AG04450 (cell line): ENCODE measurements around the gene SPATA1. TPM values are rescaled to one million over a fixed set of nuclear protein-coding genes. Genes with fewer than 3 reads are reported as not detected.

ENCODE experiments used
- CTCF ChIA-PET: fragments of 300-600, 350-600 bp; formaldehyde crosslinking; extraction: SDS; loops from one replicate; lab custom pipeline; 2022; ENCODE audit warnings: antibody characterized with exemption, inconsistent platforms; lab: Charles Lee
- POLR2A ChIA-PET: fragments of 350-600 bp; formaldehyde crosslinking; extraction: SDS; loops from one replicate; lab custom pipeline; 2021; ENCODE audit warnings: antibody characterized with exemption, inconsistent platforms; lab: Yijun Ruan, JAX
- DNase-seq: peaks from one replicate; pipeline ENCODE4 v3.0.0-alpha.2; 2011; ENCODE audit warnings: low read depth, low spot score
- H3K27ac ChIP-seq: one replicate; pipeline ENCODE4 v1.5.1; 2012; ENCODE audit warnings: low read depth, low read length, control low read depth
- H3K27me3 ChIP-seq: one replicate; pipeline ENCODE4 v1.6.0; 2012; ENCODE audit warnings: low read length; ENCODE audit not compliant: control insufficient read depth, insufficient read depth
- H3K4me3 ChIP-seq: 2 replicates; pipeline ENCODE4 v1.5.1; 2011; ENCODE audit warnings: mild to moderate bottlenecking, low read depth, low read length, control low read depth
- H3K9me3 ChIP-seq: 2 replicates; pipeline ENCODE4 v1.5.1; 2012; ENCODE audit warnings: low read length; ENCODE audit not compliant: control insufficient read depth, insufficient read depth
- CTCF ChIP-seq: IDR thresholded peaks from 2 replicates; pipeline ENCODE4 v1.5.1; 2011; ENCODE audit warnings: low read depth, low read length, control low read depth, inconsistent platforms
- polyA plus RNA-seq: library from polyadenylated mRNA; depleted of rRNA; stranded (reverse); fragments of >200 nt; gene quantifications from 2 replicates; pipeline ENCODE4 v1.2.3, GENCODE V29; 2011

Gene SPATA1
- polyA plus RNA-seq, 1 experiment: 0.81 TPM

GRCh38 chr1:84478876-84479868 lies 27.0 kb upstream of the SPATA1 start, which contains the start of gene RPF1:
Gene RPF1, plus strand, starts transcription at chr1:84479266. Its CDS starts 16 bp downstream, at chr1:84479282.
- no peaks in the 10 kb centered on the region for H3K27me3 ChIP-seq
- peak; percentile 39 for DNase-seq
- H3K4me3 ChIP-seq: peak within 1 kb of the TSS; percentile 88
- TF ChIP-seq CTCF: no peak
- CTCF ChIA-PET: interaction anchor here (0.7 to 1.8 kb wide), 4 partner anchors 46 to 335 kb away, joined by 3 to 10 read pairs (median 4); partner anchors contain the start of gene PRKACB
- no peaks in the 10 kb centered on the region; the same call in 1 of the 2 replicates for H3K9me3 ChIP-seq
- POLR2A ChIA-PET: interaction anchor here (1.2 kb wide), 1 partner anchor 27 kb away, joined by 5 read pairs; the partner anchor contains the start of genes GNG5 and SPATA1
- H3K27ac ChIP-seq: peak within 1 kb of the TSS; percentile 88

- Histone ChIP-seq H3K27ac (no peak overlapping the region), H3K9me3 (no peaks in the 10 kb centered on the region; the same call in 1 of the 2 replicates), H3K27me3 (no peaks in the 10 kb centered on the region), H3K4me3 (peak overlapping the region; percentile 88)
- ChIA-PET POLR2A (interaction anchor here (1.2 kb wide), 1 partner anchor 26 kb away, joined by 5 read pairs; the partner anchor contains the start of genes GNG5 and SPATA1), CTCF (interaction anchor here (0.7 to 1.8 kb wide), 7 partner anchors 15 to 465 kb away, joined by 3 to 10 read pairs (median 3); partner anchors contain the start of gene PRKACB)
- DNase-seq: no peak
- TF ChIP-seq CTCF: no peak
Measured at GRCh38 chr1:84479998-84480397, 26.2 kb upstream of the SPATA1 start.

- no peak for DNase-seq
- no peaks in the 10 kb centered on the region; the same call in 1 of the 2 replicates for H3K9me3 ChIP-seq
- no peaks in the 10 kb centered on the region for H3K27me3 ChIP-seq
- no peak overlapping the region for H3K27ac ChIP-seq
- peak overlapping the region; percentile 88 for H3K4me3 ChIP-seq
- ChIA-PET POLR2A (interaction anchor here (1.2 kb wide), 1 partner anchor 25 kb away, joined by 5 read pairs; the partner anchor contains the start of genes GNG5 and SPATA1), CTCF (interaction anchor here (0.9 to 1.8 kb wide), 6 partner anchors 15 to 464 kb away, joined by 3 to 10 read pairs (median 4); no protein-coding TSS in a partner anchor)
- TF ChIP-seq CTCF: no peak
Measured at GRCh38 chr1:84480650-84481049, 25.5 kb upstream of the SPATA1 start.

- CTCF ChIA-PET: interaction anchor here (1.3 to 1.5 kb wide), 3 partner anchors 17 to 464 kb away, joined by 3 to 5 read pairs (median 4); no protein-coding TSS in a partner anchor
Measured at GRCh38 chr1:84481317-84481716, 24.9 kb upstream of the SPATA1 start.

More at GRCh38 chr1:84481317-84481716, 24.9 kb upstream of the SPATA1 start:
- H3K27me3 ChIP-seq: no peaks in the 10 kb centered on the region
- no peak overlapping the region; the same call in 1 of the 2 replicates for H3K4me3 ChIP-seq
- no peak for DNase-seq
- TF ChIP-seq CTCF: no peak
- H3K27ac ChIP-seq: no peak overlapping the region
- POLR2A ChIA-PET: no interaction called here
- H3K9me3 ChIP-seq: no peaks in the 10 kb centered on the region; the same call in 1 of the 2 replicates
